Sigmoid colon (tissue), 7 donors: ENCODE data around the gene IL34. TPM values are rescaled to one million over a fixed set of nuclear protein-coding genes. Genes with fewer than 3 reads are reported as not detected.

ENCODE experiments used
- DNase-seq: peaks from one replicate; pipeline ENCODE4 v3.0.0-alpha.2; 2019
- H3K27ac ChIP-seq, 4 donors: fragments of 200-600 bp; sonication (generic); one replicate each; pipeline ENCODE4 v1.5.1; 2016 to 2019; ENCODE audit warnings: mild to moderate bottlenecking in 1 of 4
- H3K27me3 ChIP-seq, 3 donors: fragments of 200-600 bp; sonication (generic); one replicate each; pipeline ENCODE4 v1.5.1; 2019; ENCODE audit warnings: mild to moderate bottlenecking in 1 of 3
- H3K36me3 ChIP-seq, 4 donors: fragments of 200-600 bp; sonication (generic); one replicate each; pipeline ENCODE4 v1.5.1; 2016 to 2019
- H3K4me1 ChIP-seq, 4 donors: fragments of 200-600 bp; sonication (generic); one replicate each; pipeline ENCODE4 v1.5.1; 2017 to 2019
- H3K4me3 ChIP-seq, 4 donors: fragments of 200-600 bp; sonication (generic); one replicate each; pipeline ENCODE4 v1.5.1; 2017 to 2019; ENCODE audit warnings: mild to moderate bottlenecking in 2 of 4, moderate library complexity in 1 of 4
- H3K9me3 ChIP-seq, 4 donors: fragments of 200-600 bp in 3 of 4; sonication (generic) in 3 of 4; one replicate each; pipeline versions ENCODE4 v1.5.1 to v1.6.1; 2013 to 2019
- CTCF ChIP-seq, 4 experiments: fragments of 450-650 bp in 3 of 4; fragments of 200-600 bp in 1 of 4; IDR thresholded peaks; one replicate each; pipeline ENCODE4 v1.5.1; 2016 to 2019; ENCODE audit warnings: antibody characterized with exemption in 4 of 4, mild to moderate bottlenecking in 3 of 4, moderate library complexity in 2 of 4
- EP300 ChIP-seq, 4 donors: sonication (generic); formaldehyde crosslinking; IDR thresholded peaks; one replicate each; pipeline ENCODE4 v1.6.1; 2017; ENCODE audit warnings: antibody characterized with exemption in 4 of 4
- POLR2A ChIP-seq, 2 donors: fragments of 450-650 bp; IDR thresholded peaks; one replicate each; pipeline ENCODE4 v1.6.1; 2016; ENCODE audit warnings: antibody characterized with exemption in 2 of 2, mild to moderate bottlenecking in 2 of 2, moderate library complexity in 2 of 2
- POLR2AphosphoS5 ChIP-seq, 4 donors: sonication (generic); formaldehyde crosslinking; IDR thresholded peaks; one replicate each; pipeline ENCODE4 v1.6.1; 2017; ENCODE audit warnings: antibody characterized with exemption in 4 of 4
- WGBS, 2 donors: extraction: QIAGEN DNeasy Blood & Tissue Kit; methylation state at CpG; one replicate each; pipeline ENCODE4 v1.1.7; 2013; 5-methylcytosine and 5-hydroxymethylcytosine counted together
- intact Hi-C: fragments of 100-400 bp; cut with DNase I; formaldehyde crosslinking; loops from one replicate; pipeline ENCODE4 v1.15.1; 2023
- polyA plus RNA-seq, 3 donors: library from polyadenylated mRNA; stranded (reverse); fragments of 200-250 nt; gene quantifications; one replicate each; pipeline ENCODE4 v1.2.3, GENCODE V29; 2013
- total RNA-seq, 4 donors: library from RNA; depleted of rRNA; stranded (reverse); fragments of >200 nt; gene quantifications; one replicate each; pipeline ENCODE4 v1.1.0, GENCODE V29; 2016
- donor health status: healthy with polysubstance abuse.
- donor health status: Bipolar disorder and iron deficiency.
- donor health status: healthy.

IL34 gene
- total and polyA plus RNA-seq, 7 donors, result 1.8 to 5.5 (median 4.6) TPM; not detected in 2

GRCh38 chr16:70686376-70687101 lies 40.2 kb downstream of the IL34 start:
- peaks cover 4 to 89% (median 86%) of the 10 kb centered on the region in 4 donors for H3K4me1 ChIP-seq
- H3K9me3 ChIP-seq, result no peaks in the 10 kb centered on the region
- H3K27me3 ChIP-seq, result no peaks in the 10 kb centered on the region
- no peaks in the 10 kb centered on the region for H3K36me3 ChIP-seq
- no peak for DNase-seq
- WGBS, 2 donors, result 67 to 72% methylated on average over 29 of the region's 29 CpGs
- H3K4me3 ChIP-seq, result peak overlapping the region; percentile 25 to 93 (median 80)
- peak overlapping the region; percentile 95 to 99 (median 98) for H3K27ac ChIP-seq
- TF ChIP-seq CTCF (IDR thresholded peaks at IDR 0.05) (no peak), EP300 (IDR thresholded peaks at IDR 0.05) (no peak), POLR2AphosphoS5 (IDR thresholded peaks at IDR 0.05) (no peak), POLR2A (IDR thresholded peaks at IDR 0.05) (no peak)
- intact Hi-C loops, result no loop called here

- TF ChIP-seq CTCF (IDR thresholded peaks at IDR 0.05) (no peak), POLR2AphosphoS5 (IDR thresholded peaks at IDR 0.05) (no peak), POLR2A (IDR thresholded peaks at IDR 0.05) (no peak), EP300 (IDR thresholded peaks at IDR 0.05) (no peak)
- H3K36me3 ChIP-seq, result no peaks in the 10 kb centered on the region
- WGBS, 2 donors, result 56 to 65% methylated on average over 5 of the region's 5 CpGs
- H3K27ac ChIP-seq, result peak overlapping the region; percentile 95 to 99 (median 98)
- no peak overlapping the region for H3K4me3 ChIP-seq
- H3K4me1 ChIP-seq, result peaks cover 4 to 89% (median 86%) of the 10 kb centered on the region in 4 donors
- intact Hi-C loops, result no loop called here
- no peaks in the 10 kb centered on the region for H3K9me3 ChIP-seq
- no peaks in the 10 kb centered on the region for H3K27me3 ChIP-seq
- DNase-seq, result no peak
Observed at GRCh38 chr16:70687102-70687511, 40.7 kb downstream of the IL34 start.

- Histone ChIP-seq H3K4me3 (no peak overlapping the region), H3K27ac (peak overlapping the region; percentile 95 to 99 (median 98)), H3K36me3 (no peaks in the 10 kb centered on the region), H3K4me1 (peaks cover 4 to 89% (median 86%) of the 10 kb centered on the region in 4 donors), H3K9me3 (no peaks in the 10 kb centered on the region), H3K27me3 (no peaks in the 10 kb centered on the region)
- intact Hi-C loops, result loop anchor here (2.0 kb wide), 1 partner anchor 23 kb away; no protein-coding TSS in a partner anchor
- no peak for TF ChIP-seq CTCF (IDR thresholded peaks at IDR 0.05)
- WGBS, 2 donors, result 86 to 90% methylated on average over 18 of the region's 18 CpGs
- no peak for DNase-seq
Observed at GRCh38 chr16:70687671-70688245, 41.4 kb downstream of the IL34 start.

GRCh38 chr16:70688246-70688742 lies 41.9 kb downstream of the IL34 start:
- WGBS, 2 donors, result 67 to 73% methylated on average over 8 of the region's 8 CpGs

More at GRCh38 chr16:70688246-70688742, 41.9 kb downstream of the IL34 start:
- DNase-seq, result peak; percentile 92
- Histone ChIP-seq H3K27me3 (no peaks in the 10 kb centered on the region), H3K4me3 (no peak overlapping the region), H3K27ac (peak overlapping the region; percentile 95 to 99 (median 98)), H3K4me1 (peaks cover 4 to 89% (median 86%) of the 10 kb centered on the region in 4 donors), H3K9me3 (no peaks in the 10 kb centered on the region), H3K36me3 (no peaks in the 10 kb centered on the region)
- TF ChIP-seq POLR2A (IDR thresholded peaks at IDR 0.05) (no peak), POLR2AphosphoS5 (IDR thresholded peaks at IDR 0.05) (peak; percentile 24 to 77 (median 70)), EP300 (IDR thresholded peaks at IDR 0.05) (no peak)
- intact Hi-C loops, result loop anchor here (2.0 kb wide), 1 partner anchor 23 kb away; no protein-coding TSS in a partner anchor
